SK-N-SH treated with all-trans-retinoic acid at 6 μM for 48 hours (cell line): Measurements from ENCODE around the gene EP400.

Source experiments
- GLIS3 ChIP-seq: fragments of 250-450 bp; sonication (Bioruptor Pico); IDR thresholded peaks from 2 replicates; pipeline ENCODE4 v1.5.0; 2020; ENCODE audit warnings: mild to moderate bottlenecking, moderate library complexity
- TOX ChIP-seq: fragments of 250-450 bp; sonication (Bioruptor Pico); IDR thresholded peaks from 2 replicates; pipeline ENCODE4 v1.8.0; 2021; ENCODE audit warnings: mild to moderate bottlenecking, moderate library complexity, borderline replicate concordance

- TF ChIP-seq TOX (CRISPR knock-in tag) = no peak
- TF ChIP-seq GLIS3 (CRISPR knock-in tag) = no peak
Measured at GRCh38 chr12:132123970-132124765, 174.4 kb downstream of the EP400 start.
